Measurements from ENCODE around the gene CD63.

- no peak for TF ChIP-seq CTCF (IDR thresholded peaks at IDR 0.05; ENCODE audit: low read length)
- no peak for TF ChIP-seq EZH2phosphoT487 (IDR thresholded peaks at IDR 0.05; ENCODE audit: low read length)
Observed at GRCh38 chr12:55767156-55767555, 38.3 kb upstream of the CD63 start.

Data from MM.1S (cell line).